ENCODE results near the gene TPST2. TPM values are rescaled to one million over a fixed set of nuclear protein-coding genes. Genes with fewer than 3 reads are reported as not detected.

TPST2 gene
- total RNA-seq, 4 donors from 2014 or later = 44.5 to 59.4 (median 51.9) TPM

DNA sequence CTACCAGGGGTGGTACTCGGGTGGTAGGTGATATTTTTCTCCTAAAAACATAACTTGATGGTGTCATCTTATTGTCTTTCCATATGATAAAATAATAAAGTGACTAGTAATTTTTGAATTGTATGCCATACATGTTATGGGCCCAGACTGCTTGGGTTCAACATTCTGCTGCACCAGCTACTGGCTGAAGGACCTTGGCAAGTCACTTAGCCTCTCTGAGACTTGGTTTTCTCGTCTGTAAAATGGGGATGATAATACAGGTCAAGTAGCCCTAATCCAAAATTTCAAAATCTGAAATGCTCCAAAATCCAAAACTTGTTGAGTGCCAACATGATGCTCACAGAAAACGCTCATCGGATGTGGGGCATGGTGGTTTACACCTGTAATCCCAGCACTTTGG lies 42.1 kb downstream of the TPST2 start:
- no peak for DNase-seq (ENCODE audit: low spot score in 2 of 2)
- Histone ChIP-seq H3K36me3 (peaks cover 13% of the 10 kb centered on the region), H3K4me1 (peaks cover 40% of the 10 kb centered on the region), H3K27ac (no peak overlapping the region), H3K27me3 (no peaks in the 10 kb centered on the region), H3K9me3 (no peaks in the 10 kb centered on the region), H3K4me3 (no peak overlapping the region)
- no peak for TF ChIP-seq POLR2AphosphoS5 (IDR thresholded peaks at IDR 0.05)
- TF ChIP-seq, protein P1, sequence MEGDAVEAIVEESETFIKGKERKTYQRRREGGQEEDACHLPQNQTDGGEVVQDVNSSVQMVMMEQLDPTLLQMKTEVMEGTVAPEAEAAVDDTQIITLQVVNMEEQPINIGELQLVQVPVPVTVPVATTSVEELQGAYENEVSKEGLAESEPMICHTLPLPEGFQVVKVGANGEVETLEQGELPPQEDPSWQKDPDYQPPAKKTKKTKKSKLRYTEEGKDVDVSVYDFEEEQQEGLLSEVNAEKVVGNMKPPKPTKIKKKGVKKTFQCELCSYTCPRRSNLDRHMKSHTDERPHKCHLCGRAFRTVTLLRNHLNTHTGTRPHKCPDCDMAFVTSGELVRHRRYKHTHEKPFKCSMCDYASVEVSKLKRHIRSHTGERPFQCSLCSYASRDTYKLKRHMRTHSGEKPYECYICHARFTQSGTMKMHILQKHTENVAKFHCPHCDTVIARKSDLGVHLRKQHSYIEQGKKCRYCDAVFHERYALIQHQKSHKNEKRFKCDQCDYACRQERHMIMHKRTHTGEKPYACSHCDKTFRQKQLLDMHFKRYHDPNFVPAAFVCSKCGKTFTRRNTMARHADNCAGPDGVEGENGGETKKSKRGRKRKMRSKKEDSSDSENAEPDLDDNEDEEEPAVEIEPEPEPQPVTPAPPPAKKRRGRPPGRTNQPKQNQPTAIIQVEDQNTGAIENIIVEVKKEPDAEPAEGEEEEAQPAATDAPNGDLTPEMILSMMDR (IDR thresholded peaks at IDR 0.05) = no peak
- no peak for TF ChIP-seq POLR2A (IDR thresholded peaks at IDR 0.05)
- TF ChIP-seq EP300 (IDR thresholded peaks at IDR 0.05) = no peak
- WGBS = 91% methylated on average over 4 of the region's 4 CpGs

DNA sequence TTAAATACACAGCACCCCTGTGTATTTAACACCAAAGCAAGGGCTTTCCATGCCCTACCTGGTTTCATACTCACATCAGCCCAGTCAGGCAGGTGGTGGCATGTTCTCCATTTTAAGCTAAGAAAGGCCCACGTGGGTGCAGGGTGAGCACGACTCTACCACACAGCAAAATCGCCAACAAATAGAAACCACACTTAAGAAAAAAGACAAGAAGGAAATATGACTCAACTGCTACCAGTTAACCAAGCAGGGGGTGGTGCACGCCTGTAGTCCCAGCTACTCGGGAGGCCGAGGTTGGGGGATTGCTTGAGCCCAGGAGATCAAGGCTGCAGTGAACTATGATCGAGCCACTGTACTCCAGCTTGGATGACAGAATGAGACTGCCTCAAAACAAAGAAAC lies 42.5 kb downstream of the TPST2 start:
- no peak overlapping the region for H3K27ac ChIP-seq
- no peak overlapping the region for H3K4me3 ChIP-seq
- peaks cover 40% of the 10 kb centered on the region for H3K4me1 ChIP-seq
- no peak for DNase-seq (ENCODE audit: low spot score in 2 of 2)
- peaks cover 17% of the 10 kb centered on the region for H3K36me3 ChIP-seq
- no peaks in the 10 kb centered on the region for H3K9me3 ChIP-seq
- TF ChIP-seq POLR2AphosphoS5 (IDR thresholded peaks at IDR 0.05) (no peak), EP300 (IDR thresholded peaks at IDR 0.05) (no peak), POLR2A (IDR thresholded peaks at IDR 0.05) (no peak)
- TF ChIP-seq, protein P1 (IDR thresholded peaks at IDR 0.05) = no peak
- no peaks in the 10 kb centered on the region for H3K27me3 ChIP-seq
- 65% methylated on average over 7 of the region's 7 CpGs for WGBS

DNA sequence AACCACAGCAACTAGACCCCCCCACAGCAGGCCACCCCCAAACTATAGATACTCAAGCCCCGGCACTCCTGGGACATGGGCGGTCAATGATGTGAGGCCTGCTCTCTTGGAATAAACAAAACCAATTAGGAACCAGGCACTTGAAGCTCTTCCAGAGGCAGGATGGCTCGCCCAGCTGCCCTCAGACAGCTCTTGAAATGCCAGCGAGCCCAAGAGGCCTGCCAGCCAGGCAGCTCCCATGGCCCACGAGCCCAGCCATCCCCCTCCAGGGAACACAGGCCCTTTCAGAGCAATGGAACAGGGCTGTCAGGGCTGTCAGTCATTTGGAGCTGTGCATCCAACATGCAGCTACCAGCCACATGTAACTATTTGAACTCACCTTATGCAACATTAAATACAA lies 43.6 kb downstream of the TPST2 start:
- TF ChIP-seq EP300 (IDR thresholded peaks at IDR 0.05) (no peak), POLR2A (IDR thresholded peaks at IDR 0.05) (no peak), POLR2AphosphoS5 (IDR thresholded peaks at IDR 0.05) (no peak)
- TF ChIP-seq, protein P1 (IDR thresholded peaks at IDR 0.05) = no peak
- 80% methylated on average over 5 of the region's 5 CpGs for WGBS
- Histone ChIP-seq H3K27ac (no peak overlapping the region), H3K36me3 (peaks cover 22% of the 10 kb centered on the region), H3K27me3 (no peaks in the 10 kb centered on the region), H3K9me3 (no peaks in the 10 kb centered on the region), H3K4me1 (peaks cover 40% of the 10 kb centered on the region), H3K4me3 (no peak overlapping the region)
- no peak for DNase-seq (ENCODE audit: low spot score in 2 of 2)

DNA sequence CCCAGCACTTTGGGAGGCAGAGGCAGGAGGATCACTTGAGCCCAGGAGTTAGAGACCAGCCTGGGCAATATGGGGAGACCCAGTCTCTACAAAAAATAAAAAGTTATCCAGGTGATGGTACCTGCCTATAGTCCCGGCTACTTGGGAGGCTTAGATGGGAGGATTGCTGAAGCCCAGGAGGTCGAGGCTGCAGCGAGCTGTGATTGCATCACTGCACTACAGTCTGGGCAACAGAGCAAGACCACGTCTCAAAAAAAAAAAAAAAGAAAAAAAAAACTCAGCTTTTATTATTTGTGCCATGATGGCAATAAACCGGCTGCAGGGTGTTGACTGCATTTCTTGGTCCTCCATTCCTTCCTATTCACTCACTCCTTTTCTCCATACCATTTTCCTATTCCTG lies 44.1 kb downstream of the TPST2 start:
- WGBS = 86% methylated on average over 5 of the region's 5 CpGs
- Histone ChIP-seq H3K4me1 (peaks cover 36% of the 10 kb centered on the region), H3K27me3 (no peaks in the 10 kb centered on the region)

DNA sequence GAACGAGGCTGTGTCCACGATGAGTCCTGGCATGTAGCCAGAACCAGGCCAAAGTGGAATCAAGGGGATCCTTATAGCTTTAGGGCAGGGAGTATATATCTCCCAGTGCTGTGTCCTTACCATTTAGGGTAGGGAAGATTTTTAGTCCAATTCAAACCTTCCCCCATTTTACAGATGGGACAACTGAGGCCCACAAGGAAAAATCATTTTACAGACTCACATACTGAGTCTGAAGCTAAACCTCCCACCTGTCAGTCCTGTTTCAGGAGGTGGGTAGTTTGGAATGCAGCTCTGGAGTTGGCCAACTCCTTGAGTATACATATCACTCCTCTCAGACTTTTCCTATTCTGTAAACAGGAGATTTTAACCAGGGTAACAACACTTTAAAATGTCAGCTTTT lies 44.5 kb downstream of the TPST2 start:
- H3K27ac ChIP-seq = no peak overlapping the region
- DNase-seq (ENCODE audit: low spot score in 2 of 2) = no peak
- H3K4me1 ChIP-seq = peaks cover 33% of the 10 kb centered on the region
- peaks cover 31% of the 10 kb centered on the region for H3K36me3 ChIP-seq
- no peaks in the 10 kb centered on the region for H3K9me3 ChIP-seq
- H3K27me3 ChIP-seq = no peaks in the 10 kb centered on the region
- TF ChIP-seq POLR2AphosphoS5 (IDR thresholded peaks at IDR 0.05) (no peak), POLR2A (IDR thresholded peaks at IDR 0.05) (no peak), EP300 (IDR thresholded peaks at IDR 0.05) (no peak)
- TF ChIP-seq, protein P1 (IDR thresholded peaks at IDR 0.05) = no peak
- WGBS = 78% methylated on average over 2 of the region's 2 CpGs
- no peak overlapping the region for H3K4me3 ChIP-seq

More for the DNA sequence above, 44.1 kb downstream of the TPST2 start:
- Histone ChIP-seq H3K9me3 (no peaks in the 10 kb centered on the region), H3K4me3 (no peak overlapping the region), H3K27ac (no peak overlapping the region), H3K36me3 (peaks cover 26% of the 10 kb centered on the region)
- no peak for DNase-seq (ENCODE audit: low spot score in 2 of 2)
- TF ChIP-seq, protein P1 (IDR thresholded peaks at IDR 0.05) = no peak
- no peak for TF ChIP-seq POLR2A (IDR thresholded peaks at IDR 0.05)
- TF ChIP-seq POLR2AphosphoS5 (IDR thresholded peaks at IDR 0.05) = no peak
- TF ChIP-seq EP300 (IDR thresholded peaks at IDR 0.05) = no peak
